NCI-H2081 treated with DMSO at 0.1 percent for 48 hours (cell line): ENCODE measurements around the gene SPECC1.
"Not testable (repeated sequence)": the region's sequence is repeated elsewhere in the genome, so short reads cannot be mapped to it uniquely, and the experiment has no call there.

Experiments
- DNase-seq: peaks from one replicate; lab custom pipeline; 2025; lab: John Stamatoyannopoulos, UW

SPECC1 gene

GRCh38 chr17:20068445-20068844 lies 59.3 kb downstream of the SPECC1 start:
- no peak for DNase-seq

- DNase-seq, result no peak
These were observed 62.9 kb downstream of the SPECC1 start for GRCh38 chr17:20071824-20072691.

DNA sequence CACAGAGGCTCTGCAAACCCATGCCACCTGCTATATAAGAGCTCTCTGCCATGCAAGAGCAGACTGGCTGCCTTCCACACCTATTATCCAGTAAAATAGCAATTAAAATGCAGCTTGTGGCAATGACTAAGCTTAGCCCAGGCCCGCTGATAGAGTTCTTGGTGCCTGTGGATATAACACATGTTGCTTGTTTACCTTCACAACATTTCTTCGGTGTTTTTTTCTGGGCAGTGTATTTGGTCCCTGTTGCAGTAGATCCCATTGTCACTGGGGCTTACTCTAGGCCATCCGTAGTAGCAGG lies 63.5 kb downstream of the SPECC1 start:
- no peak for DNase-seq

- DNase-seq, result no peak
These were observed 64.2 kb downstream of the SPECC1 start for GRCh38 chr17:20073055-20073979.

- no peak for DNase-seq
These were observed 64.8 kb downstream of the SPECC1 start for GRCh38 chr17:20074001-20074400.

GRCh38 chr17:20074489-20074888 lies 65.3 kb downstream of the SPECC1 start:
- no peak for DNase-seq

GRCh38 chr17:20076137-20076536 lies 67.0 kb downstream of the SPECC1 start:
- not testable (repeated sequence) for DNase-seq

GRCh38 chr17:20077978-20078685 lies 69.0 kb downstream of the SPECC1 start:
- DNase-seq, result no peak

DNA sequence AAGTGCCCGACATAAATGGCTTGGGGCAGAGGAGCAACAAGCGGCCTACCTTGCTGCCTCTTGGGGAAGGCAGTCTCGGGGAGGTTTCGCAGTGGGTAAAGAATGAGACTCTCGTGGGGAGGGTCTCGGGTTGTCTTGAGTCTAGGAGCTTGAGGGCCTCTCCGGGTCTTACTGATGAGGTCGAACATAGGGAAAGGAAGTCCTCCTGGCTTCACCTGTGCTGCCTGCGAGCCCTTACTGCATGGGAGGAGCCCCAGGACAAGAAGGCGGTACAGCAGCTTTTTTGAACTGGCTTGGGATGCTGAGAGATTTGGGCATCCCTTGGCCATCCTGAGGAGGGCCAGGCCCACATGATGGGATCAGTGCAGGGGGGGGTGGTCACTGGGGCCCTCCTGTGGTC lies 71.4 kb downstream of the SPECC1 start:
- DNase-seq, result no peak

GRCh38 chr17:20083156-20083859 lies 74.1 kb downstream of the SPECC1 start:
- no peak for DNase-seq

DNA sequence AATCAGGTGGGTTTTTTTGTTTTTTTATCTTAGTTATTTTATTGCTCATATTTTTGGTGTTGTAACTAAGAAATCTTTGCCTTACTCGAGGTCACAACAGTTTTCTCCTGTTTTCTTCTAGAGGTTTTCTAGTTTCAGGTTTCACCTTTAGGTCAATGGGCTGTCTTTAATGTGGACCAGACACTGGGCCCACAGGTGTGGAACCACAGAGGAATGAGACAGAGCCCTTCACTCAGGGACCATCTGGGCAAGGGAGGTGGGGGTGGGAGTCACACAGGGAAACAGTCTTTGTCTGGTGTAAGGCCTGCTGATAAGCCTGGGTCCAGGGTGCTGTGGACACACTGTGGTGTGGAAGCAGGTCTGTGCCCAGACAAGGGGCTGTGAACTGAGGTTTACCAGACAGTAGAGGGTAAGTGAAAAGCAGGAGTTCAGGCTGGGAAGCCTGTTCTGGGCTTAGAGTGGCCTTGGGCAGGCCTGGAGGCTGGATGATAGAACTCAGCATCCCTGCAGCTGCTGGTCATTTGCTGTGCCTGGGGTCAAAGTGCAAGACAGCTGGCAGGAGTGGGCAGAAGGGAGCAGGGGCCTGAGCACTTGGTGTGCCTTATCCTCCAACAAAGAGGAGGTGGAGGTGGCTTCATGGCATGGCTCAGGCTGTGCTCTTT lies 75.6 kb downstream of the SPECC1 start:
- DNase-seq, result no peak

DNA sequence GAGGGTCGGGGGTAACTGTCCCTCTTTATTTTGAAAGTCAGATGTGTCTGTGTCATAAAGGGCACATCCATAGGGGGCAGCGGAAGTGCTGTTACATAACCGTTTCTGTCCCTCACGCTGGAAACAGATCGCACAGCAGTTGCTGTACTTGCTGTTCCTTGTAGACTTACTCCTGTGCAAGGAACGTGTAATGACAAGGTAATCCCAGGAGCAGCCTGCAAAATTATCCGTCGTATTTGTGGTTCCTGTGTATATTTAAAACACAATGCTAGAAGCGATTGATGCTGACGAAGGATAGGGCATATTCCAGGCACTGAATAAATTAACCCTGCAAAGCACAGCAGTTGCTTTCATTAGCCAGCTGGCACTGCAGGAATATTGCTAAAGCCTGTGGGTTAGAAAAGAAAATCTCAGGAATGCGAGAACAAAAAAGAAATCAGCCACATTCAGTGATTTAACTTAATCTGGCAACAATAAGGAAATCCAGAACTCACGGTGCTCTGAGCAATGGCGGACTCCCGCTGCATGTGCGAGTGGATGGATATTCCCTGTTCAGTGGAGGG lies 76.2 kb downstream of the SPECC1 start:
- DNase-seq, result no peak

DNA sequence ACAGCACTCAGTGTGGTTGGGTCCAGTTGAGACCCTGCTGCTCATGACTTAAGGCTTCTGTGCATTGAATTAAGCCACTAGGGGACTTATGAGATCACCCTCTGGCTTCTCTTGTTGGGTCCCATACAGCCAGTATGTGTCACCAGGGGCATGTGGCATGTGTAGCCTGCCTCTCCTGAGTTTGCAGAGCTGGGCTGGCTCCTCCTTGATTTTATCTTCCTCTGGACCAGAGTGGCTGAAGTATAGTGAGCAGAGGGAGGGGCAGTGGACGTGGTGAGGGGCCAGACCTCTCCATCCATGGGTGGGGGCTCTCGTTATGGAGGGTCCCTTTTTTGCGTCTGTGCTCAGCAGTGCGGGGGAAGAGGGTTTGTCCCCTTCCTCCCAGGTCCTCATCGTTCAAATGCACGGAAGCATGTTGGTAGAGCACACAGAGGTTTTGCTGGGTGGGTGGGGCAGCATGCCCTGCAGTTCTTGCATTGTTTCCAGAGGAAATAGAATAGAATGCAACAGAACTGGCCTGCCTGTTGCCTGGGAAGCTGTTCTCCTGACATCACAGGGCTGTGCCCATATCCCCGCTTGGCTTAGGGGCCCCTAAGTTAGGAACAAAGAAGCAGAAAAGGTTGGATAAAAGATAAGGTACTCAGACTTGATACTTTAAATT lies 77.4 kb downstream of the SPECC1 start:
- no peak for DNase-seq

- no peak for DNase-seq
These were observed 78.5 kb downstream of the SPECC1 start for GRCh38 chr17:20087538-20088250.

DNA sequence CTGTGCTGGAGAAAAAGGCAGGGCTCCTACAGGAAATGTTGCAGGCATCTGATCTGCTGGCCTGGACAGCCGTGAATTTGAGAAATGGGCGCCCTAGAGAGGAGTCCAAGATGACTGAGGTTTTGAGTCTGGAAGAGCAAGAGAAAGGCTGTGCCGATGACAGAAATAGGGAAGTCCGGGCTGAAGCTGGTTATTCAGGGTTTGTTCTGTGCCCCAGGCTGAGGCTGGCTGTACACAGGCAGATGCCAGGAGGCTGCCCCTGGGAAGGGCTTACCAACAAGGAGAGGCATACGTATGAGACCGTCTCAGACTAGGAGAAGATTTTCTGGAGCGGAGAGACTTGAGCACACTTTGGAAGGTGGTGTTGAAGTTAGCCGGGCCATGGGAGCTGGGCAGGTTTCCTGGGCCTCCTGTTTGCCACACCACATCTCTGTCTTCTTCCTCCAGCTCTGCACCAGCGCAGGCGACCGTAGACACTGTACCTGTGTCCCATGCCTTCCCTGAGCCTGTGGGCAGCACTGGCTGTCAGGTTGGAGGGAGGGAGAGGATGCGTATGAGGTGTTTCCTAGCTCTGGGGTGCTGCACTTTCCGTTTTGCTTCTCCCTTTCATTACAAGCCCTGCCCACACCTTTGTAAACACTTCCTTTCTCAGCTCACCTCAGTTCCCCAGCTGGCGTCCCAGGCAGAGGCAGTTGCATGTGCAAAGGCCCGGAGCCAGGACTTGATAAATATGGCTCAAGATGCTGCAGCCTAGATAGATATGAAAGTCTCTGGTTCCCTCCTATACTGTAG lies 80.8 kb downstream of the SPECC1 start:
- DNase-seq, result no peak

GRCh38 chr17:20091174-20092029 lies 82.2 kb downstream of the SPECC1 start:
- no peak for DNase-seq

- DNase-seq, result no peak
These were observed 83.2 kb downstream of the SPECC1 start for GRCh38 chr17:20092261-20092867.
